Measurements from ENCODE around the gene SYNPO2.
"Not testable (repeated sequence)": the region's sequence is repeated elsewhere in the genome, so short reads cannot be mapped to it uniquely, and the experiment has no call there.

SYNPO2 gene

GRCh38 chr4:119053997-119054396 lies 165.3 kb downstream of the SYNPO2 start:
- Histone ChIP-seq H3K4me2 (ENCODE audit: insufficient read depth, low read length) (no peak overlapping the region), H3K79me2 (ENCODE audit: insufficient read depth, low read length) (no peaks in the 10 kb centered on the region), H2AFZ (ENCODE audit: low read depth, low read length) (no peak overlapping the region), H3K9me3 (ENCODE audit: insufficient read depth, low read length, severe bottlenecking) (no peaks in the 10 kb centered on the region), H3K9ac (ENCODE audit: low read depth, low read length) (no peak overlapping the region), H3K36me3 (ENCODE audit: insufficient read depth, low read length) (no peaks in the 10 kb centered on the region), H3K4me3 (ENCODE audit: low read depth in 1 of 2, low read length in 2 of 2) (no peak overlapping the region), H3K27me3 (ENCODE audit: insufficient read depth, low read length, poor library complexity) (no peaks in the 10 kb centered on the region), H3K4me1 (ENCODE audit: insufficient read depth, low read length) (no peaks in the 10 kb centered on the region), H3K27ac (ENCODE audit: low read length) (no peak overlapping the region), H4K20me1 (ENCODE audit: insufficient read depth, low read length) (no peaks in the 10 kb centered on the region)
- TF ChIP-seq EZH2 (IDR thresholded peaks at IDR 0.05; ENCODE audit: borderline replicate concordance, low read depth, low read length, severe bottlenecking) (no peak), CTCF (IDR thresholded peaks at IDR 0.05; ENCODE audit: borderline replicate concordance, extremely low read depth, low read length, poor library complexity, severe bottlenecking) (no peak)
- DNase-seq = no peak
- no peak for ATAC-seq (ENCODE audit: insufficient read depth, low read depth)

- TF ChIP-seq CTCF (IDR thresholded peaks at IDR 0.05; ENCODE audit: borderline replicate concordance, extremely low read depth, low read length, poor library complexity, severe bottlenecking) = no peak
- ATAC-seq (ENCODE audit: insufficient read depth, low read depth) (no peak), DNase-seq (no peak)
- no peaks in the 10 kb centered on the region for H3K27me3 ChIP-seq (ENCODE audit: insufficient read depth, low read length, poor library complexity)
- H3K9ac ChIP-seq (ENCODE audit: low read depth, low read length) = no peak overlapping the region
- no peak overlapping the region for H2AFZ ChIP-seq (ENCODE audit: low read depth, low read length)
- no peaks in the 10 kb centered on the region for H3K9me3 ChIP-seq (ENCODE audit: insufficient read depth, low read length, severe bottlenecking)
- no peak overlapping the region for H3K4me3 ChIP-seq (ENCODE audit: low read depth in 1 of 2, low read length in 2 of 2)
- H3K4me2 ChIP-seq (ENCODE audit: insufficient read depth, low read length) = no peak overlapping the region
- no peaks in the 10 kb centered on the region for H3K4me1 ChIP-seq (ENCODE audit: insufficient read depth, low read length)
- H3K79me2 ChIP-seq (ENCODE audit: insufficient read depth, low read length) = no peaks in the 10 kb centered on the region
- no peak overlapping the region for H3K27ac ChIP-seq (ENCODE audit: low read length)
- H4K20me1 ChIP-seq (ENCODE audit: insufficient read depth, low read length) = no peaks in the 10 kb centered on the region
- H3K36me3 ChIP-seq (ENCODE audit: insufficient read depth, low read length) = no peaks in the 10 kb centered on the region
These were observed 168.8 kb downstream of the SYNPO2 start for GRCh38 chr4:119057417-119057816.

- Histone ChIP-seq H3K79me2 (ENCODE audit: insufficient read depth, low read length) (no peaks in the 10 kb centered on the region), H3K9ac (ENCODE audit: low read depth, low read length) (no peak overlapping the region), H4K20me1 (ENCODE audit: insufficient read depth, low read length) (no peaks in the 10 kb centered on the region), H3K36me3 (ENCODE audit: insufficient read depth, low read length) (no peaks in the 10 kb centered on the region), H3K4me2 (ENCODE audit: insufficient read depth, low read length) (no peak overlapping the region), H3K27me3 (ENCODE audit: insufficient read depth, low read length, poor library complexity) (no peaks in the 10 kb centered on the region), H3K9me3 (ENCODE audit: insufficient read depth, low read length, severe bottlenecking) (no peaks in the 10 kb centered on the region), H3K4me3 (ENCODE audit: low read depth in 1 of 2, low read length in 2 of 2) (no peak overlapping the region), H2AFZ (ENCODE audit: low read depth, low read length) (no peak overlapping the region), H3K4me1 (ENCODE audit: insufficient read depth, low read length) (no peaks in the 10 kb centered on the region), H3K27ac (ENCODE audit: low read length) (no peak overlapping the region)
- TF ChIP-seq EZH2 (IDR thresholded peaks at IDR 0.05; ENCODE audit: borderline replicate concordance, low read depth, low read length, severe bottlenecking) = no peak
- no peak for TF ChIP-seq CTCF (IDR thresholded peaks at IDR 0.05; ENCODE audit: borderline replicate concordance, extremely low read depth, low read length, poor library complexity, severe bottlenecking)
- no peak for DNase-seq
- ATAC-seq (ENCODE audit: insufficient read depth, low read depth) = no peak
These were observed 170.6 kb downstream of the SYNPO2 start for GRCh38 chr4:119059221-119059620.

DNA sequence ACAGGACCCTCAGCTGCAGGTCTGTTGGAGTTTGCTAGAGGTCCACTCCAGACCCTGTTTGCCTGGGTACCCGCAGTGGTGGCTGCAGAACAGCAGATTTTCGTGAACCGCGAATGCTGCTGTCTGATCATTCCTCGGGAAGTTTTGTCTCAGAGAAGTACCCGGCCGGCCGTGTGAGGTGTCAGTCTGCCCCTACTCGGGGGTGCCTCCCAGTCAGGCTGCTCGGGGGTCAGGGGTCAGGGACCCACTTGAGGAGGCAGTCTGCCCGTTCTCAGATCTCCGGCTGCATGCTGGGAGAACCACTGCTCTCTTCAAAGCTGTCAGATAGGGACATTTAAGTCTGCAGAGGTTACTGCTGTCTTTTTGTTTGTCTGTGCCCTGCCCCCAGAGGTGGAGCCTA lies 178.5 kb downstream of the SYNPO2 start:
- H3K36me3 ChIP-seq (ENCODE audit: insufficient read depth, low read length); H3K9me3 ChIP-seq (ENCODE audit: insufficient read depth, low read length, severe bottlenecking); H3K27me3 ChIP-seq (ENCODE audit: insufficient read depth, low read length, poor library complexity); H3K4me1 ChIP-seq (ENCODE audit: insufficient read depth, low read length); H3K4me3 ChIP-seq (ENCODE audit: low read depth in 1 of 2, low read length in 2 of 2); H4K20me1 ChIP-seq (ENCODE audit: insufficient read depth, low read length); H3K79me2 ChIP-seq (ENCODE audit: insufficient read depth, low read length); DNase-seq; H2AFZ ChIP-seq (ENCODE audit: low read depth, low read length); H3K9ac ChIP-seq (ENCODE audit: low read depth, low read length); ATAC-seq (ENCODE audit: insufficient read depth, low read depth); H3K4me2 ChIP-seq (ENCODE audit: insufficient read depth, low read length); H3K27ac ChIP-seq (ENCODE audit: low read length): not testable (repeated sequence)

- not testable (repeated sequence) for H3K4me3 ChIP-seq (ENCODE audit: low read depth in 1 of 2, low read length in 2 of 2)
These were observed 179.2 kb downstream of the SYNPO2 start for GRCh38 chr4:119067670-119068360.

More at GRCh38 chr4:119067670-119068360, 179.2 kb downstream of the SYNPO2 start:
- not testable (repeated sequence) for ATAC-seq (ENCODE audit: insufficient read depth, low read depth); H3K4me1 ChIP-seq (ENCODE audit: insufficient read depth, low read length); H3K27me3 ChIP-seq (ENCODE audit: insufficient read depth, low read length, poor library complexity); H3K9ac ChIP-seq (ENCODE audit: low read depth, low read length); H2AFZ ChIP-seq (ENCODE audit: low read depth, low read length); H3K9me3 ChIP-seq (ENCODE audit: insufficient read depth, low read length, severe bottlenecking); H3K4me2 ChIP-seq (ENCODE audit: insufficient read depth, low read length); H3K36me3 ChIP-seq (ENCODE audit: insufficient read depth, low read length); DNase-seq; H3K27ac ChIP-seq (ENCODE audit: low read length); H4K20me1 ChIP-seq (ENCODE audit: insufficient read depth, low read length); H3K79me2 ChIP-seq (ENCODE audit: insufficient read depth, low read length)

All from DND-41 (cell line).